Muscle of back (tissue), 11 donors: ENCODE results near the gene NF1. TPM values are rescaled to one million over a fixed set of nuclear protein-coding genes. Genes with fewer than 3 reads are reported as not detected.

Source experiments
- DNase-seq, 3 donors: peaks; one replicate each; pipeline versions ENCODE4 v3.0.0 to v3.0.0-alpha.2; 2013
- polyA plus RNA-seq, 10 donors: library from polyadenylated mRNA; unstranded; fragments of 120-200 nt; gene quantifications; one replicate each; pipeline ENCODE4 v1.2.1, GENCODE V29; 2013; ENCODE audit not compliant: insufficient read length in 10 of 10

NF1 gene
- polyA plus RNA-seq, 10 donors: 18.9 to 31.2 (median 25.1) TPM

- no peak for DNase-seq
Observed at GRCh38 chr17:31401456-31402254, 306.9 kb downstream of the NF1 start.

- DNase-seq: no peak
Observed at GRCh38 chr17:31404028-31404949, 309.5 kb downstream of the NF1 start.

DNA sequence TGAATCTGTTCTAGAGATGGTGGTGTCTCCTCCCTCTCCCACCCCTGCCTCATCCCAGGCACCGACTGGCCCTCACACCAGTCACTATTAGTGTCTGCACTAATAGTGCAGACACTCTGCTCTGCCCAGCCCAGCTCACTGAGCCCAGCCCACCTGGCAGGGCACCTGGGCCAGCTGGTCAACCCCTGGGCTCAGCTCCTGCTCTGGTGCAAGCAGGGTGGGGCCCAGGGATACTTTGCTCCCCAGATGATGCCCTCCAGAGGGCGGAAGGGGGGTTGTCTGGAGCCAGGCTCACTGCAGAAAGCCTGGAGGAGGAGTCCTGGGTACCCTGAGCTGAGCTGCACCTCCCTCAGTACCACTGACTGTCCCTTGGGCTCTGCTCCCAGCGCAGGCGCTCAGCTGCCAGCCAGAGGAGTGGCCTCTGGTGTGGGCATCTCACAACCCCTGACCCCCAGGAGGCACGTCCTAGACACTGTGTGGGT is 311.2 kb downstream of the NF1 start:
- DNase-seq: no peak

DNA sequence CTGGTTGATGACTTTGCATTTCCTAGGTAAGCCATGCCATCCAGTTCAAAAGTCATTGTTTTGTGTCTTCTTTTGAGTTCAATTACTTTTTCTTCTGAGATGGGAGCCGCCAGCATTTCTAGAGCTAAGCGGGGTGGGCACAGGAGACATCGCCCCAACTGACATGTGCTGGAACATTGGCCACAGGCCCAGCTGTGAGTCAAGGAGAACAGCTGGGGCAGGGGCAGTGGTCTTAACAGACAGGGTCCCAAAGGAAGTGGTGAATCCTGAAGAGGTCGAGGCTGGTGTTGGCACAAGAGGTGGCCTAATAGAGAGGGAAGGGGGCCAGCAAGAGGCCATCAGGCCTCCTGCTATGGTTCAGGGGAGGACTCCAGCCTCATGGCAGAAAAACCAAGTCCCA is 313.8 kb downstream of the NF1 start:
- DNase-seq: no peak

GRCh38 chr17:31411707-31412285 is 317.0 kb downstream of the NF1 start:
- DNase-seq: no peak

DNA sequence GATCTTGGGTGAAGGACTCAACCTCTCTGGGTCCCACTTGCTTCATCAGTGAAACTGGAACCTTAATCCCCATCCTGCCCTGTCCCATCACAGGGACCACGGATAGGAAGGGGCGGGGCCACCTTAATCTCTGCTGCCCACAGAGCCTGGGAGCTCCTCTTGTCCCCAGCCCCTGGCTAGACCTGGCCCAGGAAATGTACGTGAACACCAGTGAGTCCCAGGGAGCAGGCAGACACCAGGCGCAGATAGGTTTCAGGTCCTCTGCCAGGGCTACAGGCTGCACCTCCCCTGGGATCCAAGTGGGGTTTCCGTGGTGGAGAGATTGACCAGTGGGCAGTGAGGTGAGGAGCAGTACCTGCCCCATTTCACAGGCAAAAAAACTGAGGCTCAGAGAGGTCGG is 317.7 kb downstream of the NF1 start:
- DNase-seq: no peak

GRCh38 chr17:31413081-31413799 is 318.5 kb downstream of the NF1 start:
- no peak for DNase-seq

- peak in 1 of 3 donors; percentile 27 for DNase-seq
Observed at GRCh38 chr17:31413874-31414549, 319.2 kb downstream of the NF1 start.

- DNase-seq: no peak
Observed at GRCh38 chr17:31414550-31414918, 319.8 kb downstream of the NF1 start.

- DNase-seq: no peak
Observed at GRCh38 chr17:31415004-31415454, 320.3 kb downstream of the NF1 start.

DNA sequence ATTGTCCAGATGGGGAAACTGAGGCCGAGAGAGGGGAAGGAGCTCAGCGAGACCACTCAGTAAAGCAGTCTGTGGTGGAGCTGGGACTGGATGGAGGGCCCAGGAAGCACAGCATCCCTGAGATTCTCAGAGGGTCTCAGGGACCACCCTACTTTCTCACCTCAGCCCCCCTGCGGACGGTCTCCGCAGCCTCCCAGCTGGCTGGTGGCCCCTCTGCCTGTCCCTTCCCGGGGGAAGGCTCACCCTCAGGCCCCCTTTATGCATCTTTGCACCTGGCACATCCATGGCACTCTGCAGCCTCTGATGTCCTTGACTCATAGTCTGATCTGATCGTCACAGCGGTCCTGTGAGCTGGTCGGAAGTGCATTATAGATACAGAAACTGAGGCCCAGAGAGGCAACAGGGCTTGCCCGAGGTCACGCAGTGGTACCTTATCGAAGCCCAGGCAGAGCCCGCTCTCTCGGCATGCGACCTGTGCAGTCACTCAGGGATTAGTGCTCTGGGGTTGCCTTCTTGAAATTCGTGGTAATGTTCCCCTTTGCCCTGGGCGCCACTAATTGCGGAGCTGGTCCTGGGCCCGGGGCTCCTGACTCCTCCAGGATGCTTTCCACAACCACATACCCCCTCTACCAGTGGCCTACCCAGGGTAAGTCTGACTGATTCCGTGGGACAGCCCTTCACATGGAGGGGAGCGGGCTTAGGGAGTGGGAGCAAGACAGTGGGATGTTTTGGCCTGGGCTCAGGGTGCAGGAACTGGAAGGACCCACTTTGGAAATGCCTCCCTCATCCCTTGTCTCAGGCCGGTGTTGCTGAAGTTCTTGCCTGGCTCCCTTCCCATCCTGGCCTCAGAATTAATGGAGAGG is 321.1 kb downstream of the NF1 start:
- no peak for DNase-seq

DNA sequence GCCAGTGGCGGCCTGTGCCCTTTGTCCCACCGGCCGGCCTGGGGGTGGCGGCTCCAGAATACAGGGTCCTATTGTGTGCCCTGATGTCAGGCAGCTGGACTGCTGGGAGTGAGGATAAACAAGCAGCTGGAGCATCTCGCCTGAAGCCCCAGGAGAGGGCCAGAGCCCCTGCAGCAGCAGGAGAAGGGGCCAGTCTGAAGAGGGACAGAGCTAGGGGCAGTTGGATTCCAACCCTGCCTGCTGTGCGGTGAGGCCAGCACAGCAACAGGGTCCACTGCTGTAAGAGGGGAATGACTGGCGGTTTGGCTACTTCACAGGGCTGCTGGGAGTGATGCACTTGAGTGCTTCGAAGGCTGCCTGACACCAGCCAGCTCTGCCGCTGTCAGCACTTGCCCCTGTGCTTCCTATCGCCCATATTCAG is 321.7 kb downstream of the NF1 start:
- peak in 1 of 3 donors; percentile 44 for DNase-seq

DNA sequence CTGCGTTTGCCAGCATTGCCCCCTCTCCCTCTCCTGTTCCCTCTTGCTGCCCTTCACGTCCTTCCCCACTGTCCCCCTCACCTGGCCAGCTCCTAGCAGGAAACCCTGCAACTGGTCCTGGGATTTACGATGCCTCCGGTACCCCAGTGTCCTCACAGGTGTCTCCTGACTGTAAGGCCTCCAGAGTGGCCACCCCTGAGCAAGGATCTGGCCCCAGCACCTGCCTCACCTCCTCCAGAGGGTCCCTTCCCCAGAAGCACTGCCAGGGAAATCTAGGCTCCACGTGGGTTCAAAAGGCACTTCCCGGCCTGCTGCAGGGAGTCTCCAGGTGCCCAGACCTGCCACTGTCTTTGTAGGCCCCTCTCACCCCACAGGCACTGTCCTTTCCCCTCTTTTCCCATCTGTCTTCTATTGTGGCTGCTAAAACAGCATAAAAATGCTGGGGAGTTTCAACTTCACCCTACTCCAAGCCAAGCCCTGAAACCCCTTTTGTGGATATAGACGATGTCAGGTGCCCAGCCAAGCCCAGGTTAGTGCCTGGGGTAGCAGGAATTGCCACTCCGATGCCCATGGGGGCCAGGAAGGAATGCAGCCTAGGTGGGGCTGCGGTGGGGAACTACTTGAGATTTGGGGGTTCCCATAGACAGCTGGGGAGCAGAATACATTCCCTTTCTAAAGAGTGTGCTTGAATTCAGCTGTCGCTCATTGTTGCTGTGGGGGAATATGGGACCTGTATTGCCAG is 322.4 kb downstream of the NF1 start:
- DNase-seq: no peak

GRCh38 chr17:31418773-31419350 is 324.1 kb downstream of the NF1 start:
- no peak for DNase-seq

GRCh38 chr17:31422443-31422842 is 327.7 kb downstream of the NF1 start:
- DNase-seq: no peak

DNA sequence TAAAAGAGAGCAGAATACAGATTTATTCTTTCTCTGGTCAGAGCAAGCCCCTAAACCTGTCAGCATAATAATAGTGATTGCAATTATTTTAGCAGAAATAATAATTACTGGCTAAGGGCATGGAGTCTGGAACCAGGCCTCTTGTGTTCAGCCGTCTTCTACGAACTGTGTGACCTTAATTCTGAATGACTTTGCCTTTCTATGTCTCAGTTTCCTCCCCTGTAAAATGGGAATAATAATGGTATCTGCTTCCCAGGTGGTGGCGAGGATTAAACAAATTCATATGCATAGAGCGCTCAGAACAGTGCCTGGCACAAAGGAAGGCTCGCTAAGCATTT is 330.1 kb downstream of the NF1 start:
- DNase-seq: no peak

GRCh38 chr17:31425282-31426040 is 330.7 kb downstream of the NF1 start:
- DNase-seq: peak; percentile 36 to 72 (median 38)
